H9 (cell line): Measurements from ENCODE around the gene FUT8. TPM values are rescaled to one million over a fixed set of nuclear protein-coding genes. Genes with fewer than 3 reads are reported as not detected.

Experiments
- DNase-seq: peaks from one replicate; pipeline ENCODE4 v3.0.0-alpha.2; 2017
- H2AFZ ChIP-seq: one replicate; pipeline ENCODE4 v1.6.1; 2013; ENCODE audit warnings: mild to moderate bottlenecking, low read length, control low read depth, moderate library complexity
- H2AK5ac ChIP-seq: 2 replicates; pipeline ENCODE4 v1.6.1; 2013; ENCODE audit warnings: low read length, control low read depth, mixed read lengths; ENCODE audit not compliant: insufficient read length
- H2BK120ac ChIP-seq: one replicate; pipeline ENCODE4 v1.6.1; 2013; ENCODE audit warnings: low read depth, mild to moderate bottlenecking, low read length, control low read depth, inconsistent platforms; ENCODE audit not compliant: poor library complexity, severe bottlenecking
- H2BK12ac ChIP-seq: 2 replicates; pipeline ENCODE4 v1.6.1; 2013; ENCODE audit warnings: low read length, control low read depth, mixed read lengths, low read depth; ENCODE audit not compliant: insufficient read length
- H2BK15ac ChIP-seq: 2 replicates; pipeline ENCODE4 v1.6.1; 2013; ENCODE audit warnings: low read depth, low read length, control low read depth
- H2BK20ac ChIP-seq: one replicate; pipeline ENCODE4 v1.6.1; 2013; ENCODE audit warnings: low read depth, mild to moderate bottlenecking, low read length, control low read depth, inconsistent platforms; ENCODE audit not compliant: poor library complexity, severe bottlenecking
- H2BK5ac ChIP-seq: 2 replicates; pipeline ENCODE4 v1.6.1; 2013; ENCODE audit warnings: low read length, control low read depth, mixed read lengths; ENCODE audit not compliant: insufficient read length
- H3K14ac ChIP-seq: 2 replicates; pipeline ENCODE4 v1.6.1; 2013; ENCODE audit warnings: low read length, control low read depth; ENCODE audit not compliant: insufficient read depth
- H3K18ac ChIP-seq: 2 replicates; pipeline ENCODE4 v1.6.1; 2013; ENCODE audit warnings: low read depth, mild to moderate bottlenecking, mixed read lengths, low read length, control low read depth; ENCODE audit not compliant: insufficient read length
- H3K23ac ChIP-seq: 2 replicates; pipeline ENCODE4 v1.6.1; 2013; ENCODE audit warnings: low read length, control low read depth, mixed read lengths, low read depth; ENCODE audit not compliant: insufficient read length
- H3K23me2 ChIP-seq: 2 replicates; pipeline ENCODE4 v1.6.1; 2013; ENCODE audit warnings: low read depth, mild to moderate bottlenecking, mixed read lengths, low read length, control low read depth; ENCODE audit not compliant: insufficient read length, poor library complexity, severe bottlenecking
- H3K27ac ChIP-seq: 2 replicates; pipeline ENCODE4 v1.5.1; 2013; ENCODE audit warnings: low read length, control low read depth, mixed read lengths, low read depth; ENCODE audit not compliant: insufficient read length
- H3K27me3 ChIP-seq: 2 replicates; pipeline ENCODE4 v1.6.1; 2013; ENCODE audit warnings: low read length, control low read depth, inconsistent platforms; ENCODE audit not compliant: insufficient read depth
- H3K4ac ChIP-seq: 2 replicates; pipeline ENCODE4 v1.6.1; 2013; ENCODE audit warnings: low read depth, mild to moderate bottlenecking, control low read depth, inconsistent platforms, low read length, moderate library complexity
- H3K4me1 ChIP-seq: 2 replicates; pipeline ENCODE4 v1.6.1; 2013; ENCODE audit warnings: low read length, control low read depth, inconsistent platforms; ENCODE audit not compliant: insufficient read depth
- H3K4me2 ChIP-seq: 2 replicates; pipeline ENCODE4 v1.6.1; 2013; ENCODE audit warnings: low read length, control low read depth, mixed read lengths; ENCODE audit not compliant: insufficient read length, insufficient read depth
- H3K56ac ChIP-seq: 2 replicates; pipeline ENCODE4 v1.6.1; 2013; ENCODE audit warnings: low read depth, mild to moderate bottlenecking, mixed read lengths, low read length, control low read depth; ENCODE audit not compliant: insufficient read length
- H3K79me1 ChIP-seq: 2 replicates; pipeline ENCODE4 v1.6.1; 2013; ENCODE audit warnings: low read depth, mild to moderate bottlenecking, moderate library complexity, low read length, control low read depth, inconsistent platforms; ENCODE audit not compliant: insufficient read depth, poor library complexity, severe bottlenecking
- H3K79me2 ChIP-seq: 2 replicates; pipeline ENCODE4 v1.6.1; 2013; ENCODE audit warnings: low read length, control low read depth, inconsistent platforms; ENCODE audit not compliant: insufficient read depth
- H3K9ac ChIP-seq: 2 replicates; pipeline ENCODE4 v1.6.1; 2013; ENCODE audit warnings: low read length, control low read depth, mixed read lengths; ENCODE audit not compliant: insufficient read length; ENCODE audit errors: extremely low read depth
- H3K9me3 ChIP-seq: one replicate; pipeline ENCODE4 v1.6.1; 2013; ENCODE audit warnings: low read depth, low read length, inconsistent platforms; ENCODE audit not compliant: control insufficient read depth
- H3T11ph ChIP-seq: one replicate; pipeline ENCODE4 v1.6.1; 2013; ENCODE audit warnings: mild to moderate bottlenecking, low read length, control low read depth, inconsistent platforms
- H4K20me1 ChIP-seq: one replicate; pipeline ENCODE4 v1.6.1; 2013; ENCODE audit not compliant: control insufficient read depth, insufficient read length, insufficient read depth
- H4K5ac ChIP-seq: 2 replicates; pipeline ENCODE4 v1.6.1; 2013; ENCODE audit warnings: low read depth, mild to moderate bottlenecking, mixed read lengths, low read length, control low read depth; ENCODE audit not compliant: insufficient read length
- H4K8ac ChIP-seq: replicated peaks from 2 replicates; pipeline ENCODE4 v1.6.1; 2013; ENCODE audit warnings: low read length, control low read depth, mixed read lengths, low read depth; ENCODE audit not compliant: insufficient read length
- H4K91ac ChIP-seq: 2 replicates; pipeline ENCODE4 v1.6.1; 2013; ENCODE audit warnings: low read depth, mild to moderate bottlenecking, moderate library complexity, mixed read lengths, low read length, control low read depth; ENCODE audit not compliant: insufficient read length
- H3K27ac Mint-ChIP-seq, 3 experiments: 2 replicates in 2 of 3; 3 replicates in 1 of 3; pipeline ENCODE4 v1.8.0; 2020 to 2021; ENCODE audit warnings: mixed read lengths in 3 of 3, mild to moderate bottlenecking in 1 of 3, moderate library complexity in 1 of 3
- H3K27me3 Mint-ChIP-seq: 2 replicates; pipeline ENCODE4 v1.8.0; 2021; ENCODE audit warnings: low read depth, mild to moderate bottlenecking, moderate library complexity, mixed read lengths
- H3K36me3 Mint-ChIP-seq, 3 experiments: 2 replicates in 2 of 3; 3 replicates in 1 of 3; pipeline ENCODE4 v1.8.0; 2020 to 2021; ENCODE audit warnings: low read depth in 3 of 3, mixed read lengths in 3 of 3; ENCODE audit not compliant: insufficient read depth in 1 of 3
- H3K4me1 Mint-ChIP-seq, 2 experiments: 2 replicates each; pipeline ENCODE4 v1.8.0; 2020; ENCODE audit warnings: mixed read lengths in 2 of 2
- H3K4me3 Mint-ChIP-seq, 2 experiments: 2 replicates in 1 of 2; 3 replicates in 1 of 2; pipeline ENCODE4 v1.8.0; 2020 to 2021; ENCODE audit warnings: mild to moderate bottlenecking in 2 of 2, mixed read lengths in 2 of 2, moderate library complexity in 1 of 2
- H3K9me3 Mint-ChIP-seq, 2 experiments: 2 replicates in 1 of 2; 3 replicates in 1 of 2; pipeline ENCODE4 v1.8.0; 2020; ENCODE audit warnings: mild to moderate bottlenecking in 2 of 2, mixed read lengths in 2 of 2, moderate library complexity in 1 of 2
- CTCF ChIP-seq: fragments of 200-600 bp; sonication (generic); conservative IDR thresholded peaks from 3 replicates; pipeline ENCODE4 v1.8.0; 2021; ENCODE audit warnings: antibody characterized with exemption, mild to moderate bottlenecking
- total RNA-seq: library from RNA; stranded (reverse); gene quantifications from 2 replicates; pipeline ENCODE4 v1.2.1, GENCODE V29; 2021

FUT8 gene
- total RNA-seq, 1 experiment from 2014 or later, result 44.3 TPM

- Histone ChIP-seq H2AK5ac (no peak overlapping the region), H3K14ac (no peak overlapping the region), H3K56ac (no peak overlapping the region), H2BK12ac (no peak overlapping the region), H2BK20ac (no peak overlapping the region), H3T11ph (no peak overlapping the region), H3K4me2 (no peak overlapping the region), H4K91ac (no peak overlapping the region), H3K27ac (no peak overlapping the region), H3K23ac (no peak overlapping the region), H3K27me3 (no peaks in the 10 kb centered on the region), H2BK120ac (no peak overlapping the region), H2BK5ac (no peak overlapping the region), H4K8ac (no peak overlapping the region), H2AFZ (no peak overlapping the region), H3K4ac (no peak overlapping the region), H3K9ac (no peak overlapping the region), H3K9me3 (no peaks in the 10 kb centered on the region), H3K23me2 (no peaks in the 10 kb centered on the region), H3K4me1 (peaks cover 7% of the 10 kb centered on the region; the same call in 1 of the 2 replicates), H4K5ac (no peak overlapping the region), H3K79me1 (no peaks in the 10 kb centered on the region), H3K79me2 (no peaks in the 10 kb centered on the region), H2BK15ac (no peak overlapping the region), H4K20me1 (no peaks in the 10 kb centered on the region), H3K18ac (no peak overlapping the region)
- Mint-ChIP-seq H3K9me3 (no peaks in the 10 kb centered on the region), H3K36me3 (peaks cover 0 to 9% (median 0%) of the 10 kb centered on the region in 3 experiments; a peak in 2 of 7 replicates), H3K27me3 (no peaks in the 10 kb centered on the region), H3K4me3 (no peak overlapping the region), H3K4me1 (peaks cover 53 to 72% of the 10 kb centered on the region in 2 experiments), H3K27ac (no peak overlapping the region)
- TF ChIP-seq CTCF, result peak; percentile 23; the same call in 1 of the 3 replicates
- DNase-seq, result no peak
Observed at GRCh38 chr14:65486863-65487262, 74.3 kb downstream of the FUT8 start.
